ENCODE data around the gene DIS3L2. TPM values are rescaled to one million over a fixed set of nuclear protein-coding genes. Genes with fewer than 3 reads are reported as not detected.

Gene DIS3L2
- total and polyA plus RNA-seq, 3 experiments from 2014 or later, result 16.4 to 29.5 (median 28.6) TPM

DNA sequence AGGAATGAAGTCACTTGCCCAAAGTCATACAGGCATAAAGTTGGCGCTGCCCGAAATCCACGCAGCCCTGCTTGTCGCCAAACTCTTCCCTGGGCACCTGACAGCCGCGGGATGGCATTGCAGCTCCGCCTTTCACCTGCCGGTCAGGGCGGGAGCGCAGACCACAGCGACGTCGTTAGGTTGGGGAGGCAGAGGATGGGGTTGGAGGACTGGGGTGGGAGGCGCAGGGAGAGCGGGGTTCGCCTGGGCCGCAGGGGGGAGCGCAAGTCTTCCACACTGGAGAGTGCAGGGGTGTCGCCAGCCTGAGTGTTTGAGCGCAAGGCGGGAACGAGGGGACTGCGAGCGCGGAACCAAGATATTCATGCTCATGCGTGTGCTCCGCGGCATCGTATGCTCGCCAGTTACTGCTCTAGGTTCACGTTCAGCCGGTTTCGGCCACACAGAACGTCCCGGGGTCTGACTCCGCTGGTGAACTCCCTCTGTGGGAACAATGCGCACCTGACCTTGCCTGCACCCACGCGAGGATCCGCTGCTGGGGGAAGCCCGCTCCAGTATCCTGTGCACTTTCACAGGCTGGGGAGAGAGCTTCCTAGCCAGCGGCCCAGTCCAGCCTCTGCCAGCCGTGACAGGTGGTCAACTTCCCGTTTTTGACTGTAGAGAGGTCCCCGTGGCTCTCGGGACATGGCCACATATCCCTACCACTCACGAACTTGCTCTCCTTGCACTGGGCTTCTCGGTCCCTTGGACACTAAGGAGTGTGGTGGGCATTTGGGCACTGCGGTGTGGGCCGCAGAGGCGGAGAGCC is 34.5 kb upstream of the DIS3L2 start:
- Histone ChIP-seq H3K9me3 (ENCODE audit: low read length) (no peaks in the 10 kb centered on the region), H3K36me3 (ENCODE audit: insufficient read depth, low read length) (no peaks in the 10 kb centered on the region), H3K4me3 (ENCODE audit: low read length) (peak overlapping the region; percentile 15), H3K27me3 (ENCODE audit: insufficient read depth, low read length, poor library complexity, severe bottlenecking) (peaks cover 37% of the 10 kb centered on the region), H3K27ac (ENCODE audit: low read depth, low read length) (no peak overlapping the region), H3K4me1 (ENCODE audit: insufficient read depth, low read length) (peaks cover 11% of the 10 kb centered on the region)
- H3K36me3 Mint-ChIP-seq, result no peaks in the 10 kb centered on the region
- ChIA-PET POLR2A (no interaction called here), CTCF (interaction anchor here (1.1 to 1.5 kb wide), 2 partner anchors 11 to 399 kb away, joined by 3 to 4 read pairs; no protein-coding TSS in a partner anchor)
- H3K27ac Mint-ChIP-seq, result no peak overlapping the region
- H3K4me3 Mint-ChIP-seq, result peak overlapping the region in 6 of 7 donors; percentile 38 to 65 (median 58)
- H3K9me3 Mint-ChIP-seq, result no peaks in the 10 kb centered on the region
- H3K27me3 Mint-ChIP-seq, result peaks cover 28 to 55% of the 10 kb centered on the region in 2 donors
- DNase-seq, result no peak
- H3K4me1 Mint-ChIP-seq, result peaks cover 0 to 17% (median 11%) of the 10 kb centered on the region in 3 donors

DNA sequence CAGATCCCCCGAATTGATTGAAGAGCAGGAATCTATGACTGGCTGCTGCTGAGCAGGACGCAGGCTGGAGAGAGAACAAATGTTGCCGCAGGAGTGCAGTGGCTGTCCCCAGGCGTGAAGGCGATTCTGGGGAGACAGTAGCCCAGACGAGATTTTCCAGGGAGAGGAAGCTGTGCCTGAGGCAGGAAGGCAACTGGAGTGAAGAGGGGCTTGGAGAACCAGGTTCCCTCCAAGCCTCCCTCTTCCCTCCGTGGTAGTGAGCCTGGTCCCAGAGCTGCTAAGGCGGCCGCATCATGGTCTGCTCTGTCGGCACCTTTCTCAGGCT is 34.0 kb upstream of the DIS3L2 start:
- H3K27ac ChIP-seq (ENCODE audit: low read depth, low read length), result no peak overlapping the region
- no peaks in the 10 kb centered on the region for H3K9me3 ChIP-seq (ENCODE audit: low read length)
- CTCF ChIA-PET, result interaction anchor here (1.1 kb wide), 1 partner anchor 398 kb away, joined by 4 read pairs; no protein-coding TSS in a partner anchor
- Mint-ChIP-seq H3K9me3 (no peaks in the 10 kb centered on the region), H3K36me3 (no peaks in the 10 kb centered on the region), H3K27ac (no peak overlapping the region), H3K4me3 (peak overlapping the region in 3 of 7 donors; percentile 57 to 65 (median 61)), H3K4me1 (peaks cover 0 to 17% (median 11%) of the 10 kb centered on the region in 3 donors), H3K27me3 (peaks cover 25 to 53% of the 10 kb centered on the region in 2 donors)
- peaks cover 37% of the 10 kb centered on the region for H3K27me3 ChIP-seq (ENCODE audit: insufficient read depth, low read length, poor library complexity, severe bottlenecking)
- DNase-seq, result no peak
- POLR2A ChIA-PET, result no interaction called here
- H3K4me3 ChIP-seq (ENCODE audit: low read length), result no peak overlapping the region
- H3K36me3 ChIP-seq (ENCODE audit: insufficient read depth, low read length), result no peaks in the 10 kb centered on the region
- H3K4me1 ChIP-seq (ENCODE audit: insufficient read depth, low read length), result peaks cover 11% of the 10 kb centered on the region

DNA sequence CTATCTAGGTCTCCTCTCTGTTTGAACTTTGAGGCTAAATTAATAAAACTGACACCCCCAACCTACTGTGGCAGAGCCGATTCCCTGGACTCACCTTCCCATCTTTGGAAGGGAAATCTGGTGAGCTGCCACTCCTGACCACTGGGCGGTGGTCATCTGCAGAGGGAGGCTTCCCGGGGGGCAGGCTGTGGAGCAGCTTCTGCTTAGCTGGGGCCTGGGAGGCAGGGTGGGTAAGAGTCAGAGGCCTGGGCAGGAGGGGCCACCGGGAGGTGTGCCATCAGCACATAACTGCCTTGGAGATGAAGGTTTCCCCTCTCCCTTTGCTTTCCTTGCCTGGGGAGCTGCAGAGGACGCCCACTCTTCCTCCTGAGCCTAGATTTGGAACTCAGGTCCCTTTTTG is 33.0 kb upstream of the DIS3L2 start:
- Histone ChIP-seq H3K4me1 (ENCODE audit: insufficient read depth, low read length) (peaks cover 11% of the 10 kb centered on the region), H3K27me3 (ENCODE audit: insufficient read depth, low read length, poor library complexity, severe bottlenecking) (peaks cover 36% of the 10 kb centered on the region), H3K27ac (ENCODE audit: low read depth, low read length) (no peak overlapping the region), H3K9me3 (ENCODE audit: low read length) (no peaks in the 10 kb centered on the region), H3K4me3 (ENCODE audit: low read length) (no peak overlapping the region), H3K36me3 (ENCODE audit: insufficient read depth, low read length) (no peaks in the 10 kb centered on the region)
- Mint-ChIP-seq H3K9me3 (no peaks in the 10 kb centered on the region), H3K4me1 (peaks cover 0 to 17% (median 11%) of the 10 kb centered on the region in 3 donors), H3K27me3 (peaks cover 21 to 46% of the 10 kb centered on the region in 2 donors), H3K27ac (peak overlapping the region in 1 of 8 donors; percentile 82), H3K36me3 (no peaks in the 10 kb centered on the region), H3K4me3 (no peak overlapping the region)
- DNase-seq, result no peak
- ChIA-PET CTCF (no interaction called here), POLR2A (no interaction called here)

DNA sequence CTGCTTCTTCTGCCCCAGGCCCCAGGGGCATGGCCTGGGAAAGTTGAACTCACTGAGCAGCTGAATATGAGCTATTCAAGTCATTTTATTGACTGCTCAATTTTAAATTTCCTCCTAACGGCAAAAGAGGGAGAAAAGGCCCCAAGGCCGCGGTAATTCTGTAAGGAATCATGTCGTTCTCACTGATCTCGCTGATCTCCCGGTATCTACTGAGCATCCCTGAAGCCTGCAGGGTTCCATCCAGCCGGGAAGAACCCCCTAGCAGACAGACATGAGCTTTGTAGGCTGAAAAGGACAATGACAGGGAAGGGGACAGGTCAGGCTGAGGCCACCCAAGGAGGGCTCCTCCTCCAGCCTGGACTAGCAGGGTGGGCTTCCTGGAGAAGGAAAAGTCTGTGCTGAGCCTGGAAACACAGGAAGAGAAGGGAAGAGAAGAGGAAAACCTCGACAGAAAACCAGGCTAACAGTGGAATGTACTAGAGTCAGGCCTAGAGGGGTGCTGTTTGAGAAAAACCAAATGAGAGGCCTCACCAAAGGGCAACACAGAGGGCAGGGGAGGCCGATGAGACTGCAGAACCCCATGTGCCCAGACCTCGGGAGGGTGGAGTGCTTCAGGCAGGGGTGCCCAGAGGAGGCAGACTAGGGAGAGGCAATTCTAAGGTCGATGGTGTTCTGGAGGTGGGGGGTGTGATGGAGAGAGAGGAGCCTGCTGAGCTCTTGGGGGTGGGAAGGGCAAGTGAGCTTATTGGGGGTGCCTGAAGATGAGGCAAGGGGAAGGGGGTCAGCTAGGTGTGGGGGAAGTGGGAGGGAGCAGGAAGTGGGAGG is 32.4 kb upstream of the DIS3L2 start:
- Histone ChIP-seq H3K4me1 (ENCODE audit: insufficient read depth, low read length) (peaks cover 11% of the 10 kb centered on the region), H3K27ac (ENCODE audit: low read depth, low read length) (no peak overlapping the region), H3K36me3 (ENCODE audit: insufficient read depth, low read length) (no peaks in the 10 kb centered on the region), H3K9me3 (ENCODE audit: low read length) (no peaks in the 10 kb centered on the region), H3K4me3 (ENCODE audit: low read length) (no peak overlapping the region), H3K27me3 (ENCODE audit: insufficient read depth, low read length, poor library complexity, severe bottlenecking) (peaks cover 31% of the 10 kb centered on the region)
- peaks cover 19 to 40% of the 10 kb centered on the region in 2 donors for H3K27me3 Mint-ChIP-seq
- ChIA-PET POLR2A (no interaction called here), CTCF (interaction anchor here (1.0 kb wide), 1 partner anchor 397 kb away, joined by 3 read pairs; no protein-coding TSS in a partner anchor)
- no peaks in the 10 kb centered on the region for H3K36me3 Mint-ChIP-seq
- H3K27ac Mint-ChIP-seq, result peak overlapping the region in 1 of 8 donors; percentile 96
- H3K9me3 Mint-ChIP-seq, result no peaks in the 10 kb centered on the region
- H3K4me3 Mint-ChIP-seq, result no peak overlapping the region
- DNase-seq, result no peak
- H3K4me1 Mint-ChIP-seq, result peaks cover 0 to 17% (median 11%) of the 10 kb centered on the region in 3 donors

DNA sequence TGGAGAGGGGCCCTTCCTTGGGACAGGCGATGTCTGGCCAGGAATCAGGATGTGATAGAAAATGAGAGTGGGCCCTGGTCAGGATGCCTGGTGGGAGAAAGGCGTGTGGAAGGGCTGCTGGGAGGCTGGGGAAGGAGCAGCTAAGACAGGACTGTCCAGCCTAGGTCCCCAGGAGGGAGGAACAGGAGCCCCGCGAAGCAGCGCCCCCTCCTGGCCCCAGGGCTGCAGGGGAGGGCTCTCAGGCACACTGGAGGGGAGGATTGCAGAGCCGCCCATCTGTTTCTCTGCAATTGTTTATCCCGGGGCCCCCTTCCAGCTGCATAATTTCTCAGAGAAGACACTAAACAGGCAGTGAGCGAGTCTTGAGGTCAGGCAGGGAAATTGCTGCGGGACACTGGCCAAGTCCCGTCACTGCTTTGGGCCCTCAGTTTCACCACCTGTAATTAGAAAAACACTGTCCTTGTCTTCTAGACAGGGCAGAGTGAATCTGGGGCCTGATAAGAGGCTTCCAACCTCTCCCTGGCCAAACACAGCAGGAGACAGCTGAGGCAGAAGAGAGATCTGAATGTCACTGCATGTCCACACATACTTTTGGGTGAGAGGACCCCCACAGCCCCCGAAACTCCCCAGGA is 31.4 kb upstream of the DIS3L2 start:
- no peaks in the 10 kb centered on the region for H3K9me3 Mint-ChIP-seq
- Histone ChIP-seq H3K9me3 (ENCODE audit: low read length) (no peaks in the 10 kb centered on the region), H3K27me3 (ENCODE audit: insufficient read depth, low read length, poor library complexity, severe bottlenecking) (peaks cover 25% of the 10 kb centered on the region), H3K36me3 (ENCODE audit: insufficient read depth, low read length) (no peaks in the 10 kb centered on the region), H3K27ac (ENCODE audit: low read depth, low read length) (no peak overlapping the region), H3K4me3 (ENCODE audit: low read length) (no peak overlapping the region), H3K4me1 (ENCODE audit: insufficient read depth, low read length) (peaks cover 8% of the 10 kb centered on the region)
- POLR2A ChIA-PET, result no interaction called here
- no peak overlapping the region for H3K27ac Mint-ChIP-seq
- peaks cover 0 to 10% (median 9%) of the 10 kb centered on the region in 3 donors for H3K4me1 Mint-ChIP-seq
- peaks cover 17 to 31% of the 10 kb centered on the region in 2 donors for H3K27me3 Mint-ChIP-seq
- no peaks in the 10 kb centered on the region for H3K36me3 Mint-ChIP-seq
- DNase-seq, result no peak
- H3K4me3 Mint-ChIP-seq, result no peak overlapping the region
- CTCF ChIA-PET, result interaction anchor here (1.0 to 1.8 kb wide), 2 partner anchors 395 to 396 kb away, joined by 3 to 5 read pairs; no protein-coding TSS in a partner anchor

DNA sequence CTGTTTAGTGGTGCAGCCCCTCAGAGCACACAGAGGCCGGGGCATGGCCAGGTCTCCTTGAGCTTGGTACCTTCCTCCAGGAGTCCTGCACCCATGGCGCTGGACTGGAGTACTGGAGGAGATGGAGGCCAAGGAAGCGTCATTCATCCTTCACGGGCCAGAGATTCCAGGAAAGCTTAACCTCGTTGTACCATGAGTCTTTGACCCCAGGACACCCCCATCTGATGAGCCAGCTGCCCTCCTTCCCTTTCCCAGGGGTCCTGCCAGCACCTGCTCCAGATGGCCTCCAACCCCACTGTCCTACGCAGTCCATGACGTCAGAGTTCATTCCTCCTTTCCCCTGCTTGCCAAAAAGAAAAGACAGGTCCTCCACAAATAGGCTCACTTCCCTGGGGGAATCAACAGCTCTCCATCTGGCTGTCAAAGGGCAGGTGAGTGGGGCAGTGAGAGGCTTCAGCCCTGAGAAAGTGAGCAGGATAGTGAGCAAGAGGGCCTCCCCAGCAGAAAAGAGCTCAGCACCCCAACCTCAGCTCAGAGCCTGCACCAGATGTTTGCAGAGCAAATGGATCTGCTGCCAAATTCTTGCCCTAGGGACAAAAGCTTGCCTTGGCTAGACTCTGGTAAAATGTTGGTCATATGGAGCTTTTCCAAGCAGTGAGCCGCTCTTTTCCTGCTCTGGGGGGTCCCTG is 30.8 kb upstream of the DIS3L2 start:
- no peak overlapping the region for H3K27ac ChIP-seq (ENCODE audit: low read depth, low read length)

DNA sequence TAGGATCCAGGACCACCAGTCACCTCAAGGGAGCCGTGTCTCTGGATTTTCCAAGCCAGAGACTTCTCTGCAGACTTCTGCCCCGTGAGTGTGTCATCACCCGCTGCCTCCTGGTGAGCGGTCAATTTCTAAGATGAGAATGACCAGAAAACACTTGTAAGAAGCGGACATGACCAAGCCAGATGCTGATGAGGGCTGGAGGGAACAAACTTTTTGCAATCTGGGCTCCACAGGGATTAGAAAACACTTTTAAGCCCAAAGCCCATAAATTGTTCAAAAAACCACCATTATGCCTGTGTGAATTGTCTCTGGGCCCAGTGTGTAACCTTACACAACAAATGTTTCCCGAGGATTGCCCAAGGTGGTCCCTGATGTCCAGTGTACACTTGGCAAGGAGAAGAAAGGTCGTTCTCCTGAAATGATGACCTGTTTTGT is 30.0 kb upstream of the DIS3L2 start:
- no peaks in the 10 kb centered on the region for H3K9me3 Mint-ChIP-seq
- no peak for DNase-seq
- CTCF ChIA-PET, result interaction anchor here (1.8 kb wide), 1 partner anchor 394 kb away, joined by 5 read pairs; no protein-coding TSS in a partner anchor

More for the DNA sequence above, 30.8 kb upstream of the DIS3L2 start:
- CTCF ChIA-PET, result interaction anchor here (1.8 kb wide), 1 partner anchor 394 kb away, joined by 5 read pairs; no protein-coding TSS in a partner anchor
- no peaks in the 10 kb centered on the region for H3K36me3 ChIP-seq (ENCODE audit: insufficient read depth, low read length)
- peaks cover 23% of the 10 kb centered on the region for H3K27me3 ChIP-seq (ENCODE audit: insufficient read depth, low read length, poor library complexity, severe bottlenecking)
- Mint-ChIP-seq H3K27me3 (peaks cover 17 to 31% of the 10 kb centered on the region in 2 donors), H3K4me3 (no peak overlapping the region), H3K36me3 (no peaks in the 10 kb centered on the region), H3K9me3 (no peaks in the 10 kb centered on the region), H3K27ac (peak overlapping the region in 1 of 8 donors; percentile 65), H3K4me1 (peaks cover 0 to 10% (median 9%) of the 10 kb centered on the region in 3 donors)
- POLR2A ChIA-PET, result no interaction called here
- no peak overlapping the region for H3K4me3 ChIP-seq (ENCODE audit: low read length)
- no peak for DNase-seq
- H3K9me3 ChIP-seq (ENCODE audit: low read length), result no peaks in the 10 kb centered on the region
- H3K4me1 ChIP-seq (ENCODE audit: insufficient read depth, low read length), result peaks cover 2% of the 10 kb centered on the region

More for the DNA sequence above, 30.0 kb upstream of the DIS3L2 start:
- Histone ChIP-seq H3K36me3 (ENCODE audit: insufficient read depth, low read length) (no peaks in the 10 kb centered on the region), H3K9me3 (ENCODE audit: low read length) (no peaks in the 10 kb centered on the region), H3K27ac (ENCODE audit: low read depth, low read length) (no peak overlapping the region), H3K4me3 (ENCODE audit: low read length) (no peak overlapping the region), H3K27me3 (ENCODE audit: insufficient read depth, low read length, poor library complexity, severe bottlenecking) (peaks cover 19% of the 10 kb centered on the region), H3K4me1 (ENCODE audit: insufficient read depth, low read length) (no peaks in the 10 kb centered on the region)
- H3K4me1 Mint-ChIP-seq, result peaks cover 0 to 8% (median 8%) of the 10 kb centered on the region in 3 donors
- POLR2A ChIA-PET, result no interaction called here
- no peaks in the 10 kb centered on the region for H3K36me3 Mint-ChIP-seq
- H3K27ac Mint-ChIP-seq, result no peak overlapping the region
- no peak overlapping the region for H3K4me3 Mint-ChIP-seq
- peaks cover 17 to 29% of the 10 kb centered on the region in 2 donors for H3K27me3 Mint-ChIP-seq

Data from CD8-positive, alpha-beta memory T cell (primary cell).